Measurements from ENCODE around the gene RBBP7. TPM values are rescaled to one million over a fixed set of nuclear protein-coding genes. Genes with fewer than 3 reads are reported as not detected.
"Not testable (repeated sequence)": the region's sequence is repeated elsewhere in the genome, so short reads cannot be mapped to it uniquely, and the experiment has no call there.

RBBP7 gene
- polyA plus RNA-seq, 4 donors = 189 to 228 (median 211) TPM

GRCh38 chrX:16868920-16869319 lies 1.2 kb downstream of the RBBP7 start:
- no peak for DNase-seq (ENCODE audit: low read depth in 4 of 4, low spot score in 2 of 4)

- no peak for DNase-seq (ENCODE audit: low read depth in 4 of 4, low spot score in 2 of 4)
Measured at GRCh38 chrX:16867947-16868346, 2.2 kb downstream of the RBBP7 start.

DNA sequence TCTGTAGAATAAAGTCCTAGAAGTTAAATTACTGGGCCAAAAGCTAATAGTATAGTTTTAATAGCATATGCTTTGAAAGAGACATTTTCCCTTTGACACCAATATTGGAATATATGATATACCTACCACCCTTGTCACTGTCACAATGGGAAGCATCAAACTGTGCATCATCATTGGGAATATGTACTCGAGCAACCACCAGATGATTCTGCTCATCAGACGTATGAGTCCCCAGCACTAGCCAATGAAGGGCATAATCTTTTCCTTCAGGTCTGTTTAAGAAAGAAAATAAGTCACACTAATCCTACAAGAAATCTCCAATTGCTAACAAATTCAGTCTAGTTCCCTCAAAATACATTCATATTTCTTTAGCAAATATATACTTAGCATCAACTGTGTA lies 7.3 kb downstream of the RBBP7 start:
- DNase-seq (ENCODE audit: low read depth in 4 of 4, low spot score in 2 of 4) = no peak

GRCh38 chrX:16856744-16857143 lies 13.4 kb downstream of the RBBP7 start:
- no peak for DNase-seq (ENCODE audit: low read depth in 4 of 4, low spot score in 2 of 4)

DNA sequence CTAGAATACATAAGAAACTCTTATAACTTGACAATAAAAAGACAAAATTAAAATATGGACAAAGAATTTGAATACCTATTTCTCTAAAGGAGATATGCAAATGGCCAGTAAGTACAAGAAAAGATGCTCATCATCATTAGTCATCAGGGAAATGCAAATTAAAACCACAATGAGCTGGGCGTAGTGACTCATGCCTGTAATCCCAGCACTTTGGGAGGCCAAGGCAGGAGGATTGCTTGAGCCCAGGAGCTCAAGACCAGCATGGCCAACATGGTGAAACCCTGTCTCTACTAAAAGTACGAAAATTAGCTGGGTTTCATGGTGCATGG lies 14.1 kb downstream of the RBBP7 start:
- not testable (repeated sequence) for DNase-seq (ENCODE audit: low read depth in 4 of 4, low spot score in 2 of 4)

GRCh38 chrX:16855363-16856075 lies 14.6 kb downstream of the RBBP7 start:
- no peak for DNase-seq (ENCODE audit: low read depth in 4 of 4, low spot score in 2 of 4)

DNA sequence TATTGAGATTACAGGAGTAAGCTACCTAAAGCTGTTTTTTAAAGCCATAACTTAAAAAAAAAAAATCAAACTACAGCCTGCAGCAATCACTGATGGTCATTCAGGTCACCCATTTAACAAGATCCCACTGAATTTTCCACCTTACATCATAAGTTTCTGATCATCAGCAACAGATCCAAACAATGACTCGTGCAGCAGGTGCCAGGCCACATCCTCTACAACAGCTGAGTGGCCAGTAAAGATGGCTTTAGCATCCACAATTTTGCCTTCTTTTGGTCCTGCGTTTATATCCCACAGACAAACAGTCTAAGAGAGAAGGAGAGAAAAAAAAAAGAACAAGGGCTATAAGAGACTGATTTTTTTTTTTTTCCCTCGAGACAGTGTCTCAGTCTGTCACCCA lies 16.6 kb downstream of the RBBP7 start:
- DNase-seq (ENCODE audit: low read depth in 4 of 4, low spot score in 2 of 4) = no peak

- DNase-seq (ENCODE audit: low read depth in 4 of 4, low spot score in 2 of 4) = no peak
Measured at GRCh38 chrX:16852617-16853179, 17.5 kb downstream of the RBBP7 start.

DNA sequence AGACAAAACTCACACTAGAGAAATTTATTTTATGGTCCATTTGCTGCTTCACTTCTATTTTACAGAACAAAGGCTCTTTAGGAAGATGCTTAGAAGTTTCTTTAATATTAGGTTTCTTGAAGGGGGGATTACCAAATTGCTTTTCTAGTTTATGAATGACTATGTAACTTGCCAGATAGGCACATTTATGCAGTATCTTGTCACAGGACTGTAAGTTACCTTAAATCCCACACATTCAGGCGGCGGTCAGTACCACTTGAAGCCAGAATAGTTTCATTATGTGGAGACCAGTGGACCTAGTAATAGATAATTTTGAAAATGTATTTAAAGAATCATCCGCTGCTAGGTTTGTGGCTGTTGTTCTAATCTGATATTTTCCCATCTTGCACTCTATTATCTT lies 18.3 kb downstream of the RBBP7 start:
- no peak for DNase-seq (ENCODE audit: low read depth in 4 of 4, low spot score in 2 of 4)

DNA sequence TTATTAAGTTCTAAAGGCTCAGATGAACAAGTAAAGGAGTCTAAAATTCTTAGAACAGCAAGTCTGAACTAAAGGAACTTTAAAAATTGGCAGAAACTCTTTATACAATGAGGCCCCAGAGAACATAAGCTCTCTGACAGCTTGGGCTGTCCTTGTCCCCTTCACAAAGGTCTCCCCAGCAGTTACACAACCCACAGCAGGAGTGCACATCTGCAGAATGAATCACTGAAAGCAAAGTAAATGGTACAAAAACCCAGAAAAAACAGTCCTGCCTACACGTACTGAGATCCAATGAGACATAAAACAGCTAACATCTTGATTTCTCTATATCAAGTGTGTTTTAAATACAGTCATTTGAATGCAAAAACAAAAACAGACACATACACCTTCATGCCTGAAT lies 18.7 kb downstream of the RBBP7 start:
- DNase-seq (ENCODE audit: low read depth in 4 of 4, low spot score in 2 of 4) = no peak

DNA sequence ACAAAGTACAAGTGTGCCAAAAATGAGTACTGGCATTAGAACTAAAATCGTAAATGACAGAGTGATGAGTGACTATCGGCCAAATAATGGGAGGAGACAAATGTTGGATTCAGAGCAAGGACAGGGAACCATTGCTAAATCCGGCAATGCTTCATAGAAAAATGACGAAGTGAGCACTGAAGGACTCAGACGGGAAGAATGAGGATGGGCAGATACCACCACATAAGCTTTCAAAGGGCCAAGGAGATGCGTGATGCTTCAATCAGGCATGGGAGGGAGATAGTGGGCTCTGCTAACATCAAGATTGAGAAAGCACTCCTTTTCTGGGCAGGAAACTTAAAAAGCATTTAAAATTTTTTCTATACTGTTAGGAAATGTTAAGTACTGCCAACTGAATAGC lies 21.6 kb downstream of the RBBP7 start:
- no peak for DNase-seq (ENCODE audit: low read depth in 4 of 4, low spot score in 2 of 4)

GRCh38 chrX:16845686-16846085 lies 24.5 kb downstream of the RBBP7 start:
- no peak for DNase-seq (ENCODE audit: low read depth in 4 of 4, low spot score in 2 of 4)

DNA sequence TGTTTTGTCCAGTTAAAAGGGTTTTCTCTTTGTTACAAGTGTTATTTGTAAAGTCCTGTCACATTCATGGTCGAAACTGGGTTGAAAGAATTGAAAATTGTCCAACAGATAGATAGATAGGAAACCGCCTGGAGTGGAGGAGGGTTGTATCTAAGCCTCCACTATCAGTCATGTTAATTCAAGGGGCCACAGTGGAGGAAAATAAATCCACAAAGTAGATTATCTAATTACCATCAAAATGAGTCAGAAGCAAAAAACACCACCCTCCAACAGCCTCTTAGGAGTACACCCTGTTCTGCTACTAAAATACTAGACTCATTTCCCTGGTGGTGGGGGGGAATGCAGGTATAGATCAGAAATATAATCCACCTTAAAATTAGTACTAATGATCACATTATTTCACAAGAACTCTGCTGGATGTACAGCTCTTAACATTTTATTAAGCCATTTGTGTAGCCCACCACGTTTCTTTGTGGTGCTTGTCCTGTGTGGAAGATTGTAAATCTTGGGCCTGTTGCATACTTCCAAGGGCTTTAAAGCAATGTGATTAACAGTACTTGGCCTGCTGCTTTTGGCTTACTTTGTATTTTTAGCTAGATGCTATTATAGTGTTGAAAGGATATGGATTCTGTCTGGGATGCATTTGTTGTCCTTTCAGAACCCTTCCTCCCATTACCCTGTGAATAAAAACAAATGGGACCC lies 26.8 kb downstream of the RBBP7 start:
- no peak for DNase-seq (ENCODE audit: low read depth in 4 of 4, low spot score in 2 of 4)

- no peak for DNase-seq (ENCODE audit: low read depth in 4 of 4, low spot score in 2 of 4)
Measured at GRCh38 chrX:16842684-16843083, 27.5 kb downstream of the RBBP7 start.

DNA sequence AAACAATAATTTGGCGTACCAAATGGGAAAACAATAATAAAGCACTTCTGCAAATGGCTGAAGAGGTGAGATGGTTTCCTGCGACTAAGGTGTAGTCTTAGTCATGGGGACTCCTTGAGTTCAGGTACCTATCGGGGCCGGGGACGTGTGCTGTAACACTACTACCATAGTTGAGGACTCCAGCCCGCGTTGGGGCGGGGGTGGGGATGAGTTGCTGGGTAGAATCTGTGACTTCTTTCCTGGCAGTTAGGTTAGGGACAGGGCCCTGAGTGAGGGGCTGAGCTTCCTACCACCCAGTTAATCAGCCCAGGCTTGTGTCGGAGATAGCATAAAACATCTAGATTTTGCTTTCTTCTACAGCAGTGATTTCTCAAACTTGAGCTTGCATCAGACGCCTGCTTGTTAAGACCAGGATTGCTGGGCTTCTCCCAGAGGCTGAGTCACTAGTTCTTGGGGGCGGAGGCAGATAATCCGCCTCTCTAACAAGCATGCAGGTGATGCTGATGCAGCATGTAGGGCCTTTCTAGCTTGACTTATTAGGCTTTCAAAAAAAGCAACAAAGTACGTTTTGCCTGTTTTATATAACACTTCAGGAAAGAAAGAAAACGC lies 30.2 kb downstream of the RBBP7 start:
- no peak for DNase-seq (ENCODE audit: low read depth in 4 of 4, low spot score in 2 of 4)

- DNase-seq (ENCODE audit: low read depth in 4 of 4, low spot score in 2 of 4) = no peak
Measured at GRCh38 chrX:16839219-16839851, 30.8 kb downstream of the RBBP7 start.

- DNase-seq (ENCODE audit: low read depth in 4 of 4, low spot score in 2 of 4) = no peak
Measured at GRCh38 chrX:16838202-16839066, 31.7 kb downstream of the RBBP7 start.

- DNase-seq (ENCODE audit: low read depth in 4 of 4, low spot score in 2 of 4) = no peak
Measured at GRCh38 chrX:16836371-16836770, 33.8 kb downstream of the RBBP7 start.

GRCh38 chrX:16834806-16835205 lies 35.4 kb downstream of the RBBP7 start:
- no peak for DNase-seq (ENCODE audit: low read depth in 4 of 4, low spot score in 2 of 4)

DNA sequence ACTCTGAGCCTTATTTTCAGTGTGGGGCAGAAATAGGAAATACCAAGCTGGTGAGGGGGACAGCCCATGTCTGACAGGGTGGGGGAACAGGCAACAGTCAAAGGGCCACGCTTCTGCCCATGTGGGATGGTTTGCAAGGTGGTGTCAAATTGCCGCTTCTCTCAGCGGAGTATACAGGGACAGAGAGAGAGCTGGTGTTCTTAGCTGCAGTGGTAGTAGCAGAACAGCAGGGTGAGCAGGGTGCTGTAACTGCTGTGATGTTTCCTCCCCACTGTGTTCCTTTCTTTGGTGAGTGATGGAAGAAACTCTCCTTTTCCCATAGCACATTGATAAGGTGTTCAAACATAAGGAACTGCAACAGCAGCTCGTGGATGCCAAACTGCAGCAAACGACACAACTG lies 37.9 kb downstream of the RBBP7 start:
- no peak for DNase-seq (ENCODE audit: low read depth in 4 of 4, low spot score in 2 of 4)
